Neural cell (in vitro differentiated cells): ENCODE results near the gene LSAMP. TPM values are rescaled to one million over a fixed set of nuclear protein-coding genes. Genes with fewer than 3 reads are reported as not detected.

Source experiments
- H2AFZ ChIP-seq: fragments of 200-600, 300-800 bp; sonication (generic), shearing (Covaris generic); 2 replicates; pipeline ENCODE4 v1.6.0; 2014; ENCODE audit warnings: low read depth, mild to moderate bottlenecking, antibody characterized with exemption, low read length, moderate library complexity
- H3F3A ChIP-seq: fragments of 200-600 bp; shearing (Covaris generic); 2 replicates; pipeline ENCODE4 v1.6.1; 2016; ENCODE audit warnings: mild to moderate bottlenecking, moderate library complexity, mixed read lengths, antibody characterized with exemption, low read length; ENCODE audit not compliant: insufficient read depth, poor library complexity, severe bottlenecking
- H3K27ac ChIP-seq: fragments of 200-600, 300-800 bp; sonication (generic), shearing (Covaris generic); 2 replicates; pipeline ENCODE4 v1.5.1; 2014; ENCODE audit warnings: mild to moderate bottlenecking, low read length, moderate library complexity
- H3K27me3 ChIP-seq: fragments of 300-800, 200-600 bp; sonication (generic), shearing (Covaris generic); 2 replicates; pipeline ENCODE4 v1.6.0; 2014; ENCODE audit warnings: mild to moderate bottlenecking, low read depth, low read length, moderate library complexity; ENCODE audit not compliant: insufficient read depth
- H3K36me3 ChIP-seq: fragments of 300-800, 200-600 bp; sonication (generic), shearing (Covaris generic); 2 replicates; pipeline ENCODE4 v1.5.1; 2014; ENCODE audit warnings: mild to moderate bottlenecking, antibody characterized with exemption, low read length, moderate library complexity; ENCODE audit not compliant: insufficient read depth
- H3K4me2 ChIP-seq: fragments of 300-800, 200-600 bp; sonication (generic), shearing (Covaris generic); 2 replicates; pipeline ENCODE4 v1.6.0; 2014; ENCODE audit warnings: mild to moderate bottlenecking, low read length
- H3K4me3 ChIP-seq: fragments of 300-800, 200-600 bp; sonication (generic), shearing (Covaris generic); 2 replicates; pipeline ENCODE4 v1.5.1; 2014; ENCODE audit warnings: mild to moderate bottlenecking, low read length, moderate library complexity
- H3K79me2 ChIP-seq: fragments of 200-600 bp; shearing (Covaris generic); replicated peaks from 2 replicates; pipeline ENCODE4 v1.6.0; 2014; ENCODE audit warnings: mild to moderate bottlenecking, low read length, moderate library complexity; ENCODE audit not compliant: insufficient read depth
- H3K9ac ChIP-seq: fragments of 300-800, 200-600 bp; sonication (generic), shearing (Covaris generic); 2 replicates; pipeline ENCODE4 v1.6.1; 2016; ENCODE audit warnings: mild to moderate bottlenecking, low read length, mixed read lengths
- H3K9me2 ChIP-seq: fragments of 200-600 bp; shearing (Covaris generic); 2 replicates; pipeline ENCODE4 v1.6.1; 2016; ENCODE audit warnings: mild to moderate bottlenecking, low read length, mixed read lengths; ENCODE audit not compliant: insufficient read depth
- H3K9me3 ChIP-seq: fragments of 200-600, 300-800 bp; sonication (generic), shearing (Covaris generic); 2 replicates; pipeline ENCODE4 v1.6.1; 2016; ENCODE audit warnings: mild to moderate bottlenecking, mixed run types, low read length, moderate library complexity, mixed read lengths
- H4K20me1 ChIP-seq: fragments of 200-600 bp; shearing (Covaris generic); 2 replicates; pipeline ENCODE4 v1.6.1; 2016; ENCODE audit warnings: mild to moderate bottlenecking, mixed run types; ENCODE audit not compliant: insufficient read depth
- CTCF ChIP-seq: fragments of 450-650 bp; IDR thresholded peaks from 2 replicates; pipeline ENCODE4 v1.5.1; 2014; ENCODE audit warnings: antibody characterized with exemption, mild to moderate bottlenecking, moderate library complexity; ENCODE audit not compliant: poor library complexity, severe bottlenecking
- EP300 ChIP-seq: fragments of 450-650 bp; conservative IDR thresholded peaks from 2 replicates; pipeline ENCODE4 v1.6.1; 2014; ENCODE audit warnings: antibody characterized with exemption, mild to moderate bottlenecking, moderate library complexity; ENCODE audit not compliant: poor library complexity, severe bottlenecking
- EZH2 ChIP-seq: fragments of 200-600, 300-800 bp; shearing (Covaris generic), sonication (generic); IDR thresholded peaks from 2 replicates; pipeline ENCODE4 v1.6.1; 2014; ENCODE audit warnings: antibody characterized with exemption, low read length, borderline replicate concordance, mild to moderate bottlenecking; ENCODE audit not compliant: insufficient read depth, poor library complexity, severe bottlenecking
- MXI1 ChIP-seq: fragments of 450-650 bp; conservative IDR thresholded peaks from 2 replicates; pipeline ENCODE4 v1.6.1; 2014; ENCODE audit warnings: antibody characterized with exemption, mild to moderate bottlenecking; ENCODE audit not compliant: poor library complexity, severe bottlenecking
- POLR2AphosphoS5 ChIP-seq: IDR thresholded peaks from 2 replicates; pipeline ENCODE4 v1.6.1; 2012
- RAD21 ChIP-seq: fragments of 450-650 bp; conservative IDR thresholded peaks from 2 replicates; pipeline ENCODE4 v1.6.1; 2014; ENCODE audit warnings: antibody characterized with exemption, mild to moderate bottlenecking, moderate library complexity
- REST ChIP-seq: IDR thresholded peaks from 2 replicates; pipeline ENCODE4 v1.6.1; 2012; ENCODE audit warnings: borderline replicate concordance
- SMC3 ChIP-seq: fragments of 450-650 bp; conservative IDR thresholded peaks from 2 replicates; pipeline ENCODE4 v1.6.1; 2014; ENCODE audit warnings: antibody characterized with exemption, mild to moderate bottlenecking, moderate library complexity; ENCODE audit not compliant: poor library complexity
- TAF1 ChIP-seq: IDR thresholded peaks from 2 replicates; pipeline ENCODE4 v1.6.1; 2012; ENCODE audit warnings: low read depth
- polyA plus RNA-seq: library from polyadenylated mRNA; depleted of rRNA; stranded (reverse); fragments of >200 nt; gene quantifications from 2 replicates; pipeline ENCODE4 v1.2.3, GENCODE V29; 2014

LSAMP gene
- polyA plus RNA-seq, 1 donor from 2014 or later = 93.6 TPM

- H3K4me2 ChIP-seq = no peak overlapping the region
- H4K20me1 ChIP-seq = no peaks in the 10 kb centered on the region
- TF ChIP-seq EZH2 (no peak), EP300 (no peak), SMC3 (no peak), POLR2AphosphoS5 (no peak), TAF1 (no peak), CTCF (no peak), MXI1 (no peak)
- H3K9me2 ChIP-seq = no peaks in the 10 kb centered on the region
- no peaks in the 10 kb centered on the region for H3K9me3 ChIP-seq
- no peak overlapping the region for H2AFZ ChIP-seq
- no peak overlapping the region for H3K4me3 ChIP-seq
- H3K27ac ChIP-seq = no peak overlapping the region
- no peaks in the 10 kb centered on the region for H3K27me3 ChIP-seq
- no peak overlapping the region for H3K9ac ChIP-seq
- H3K79me2 ChIP-seq = no peaks in the 10 kb centered on the region
- H3K36me3 ChIP-seq = no peaks in the 10 kb centered on the region
- H3F3A ChIP-seq = no peaks in the 10 kb centered on the region
Measured at GRCh38 chr3:115927197-115927596, 518.1 kb downstream of the LSAMP start.

GRCh38 chr3:115922681-115923347 is 522.5 kb downstream of the LSAMP start:
- no peak overlapping the region for H3K4me2 ChIP-seq
- TF ChIP-seq EP300 (no peak), RAD21 (peak; percentile 22), POLR2AphosphoS5 (no peak), REST (no peak), CTCF (peak; percentile 39)

More at GRCh38 chr3:115922681-115923347, 522.5 kb downstream of the LSAMP start:
- no peaks in the 10 kb centered on the region for H3K9me3 ChIP-seq
- H3K79me2 ChIP-seq = no peaks in the 10 kb centered on the region
- H4K20me1 ChIP-seq = no peaks in the 10 kb centered on the region
- H3K9me2 ChIP-seq = no peaks in the 10 kb centered on the region
- H2AFZ ChIP-seq = no peak overlapping the region
- H3K9ac ChIP-seq = no peak overlapping the region
- no peak overlapping the region for H3K27ac ChIP-seq
- no peaks in the 10 kb centered on the region for H3F3A ChIP-seq
- no peak overlapping the region for H3K4me3 ChIP-seq
- no peaks in the 10 kb centered on the region for H3K36me3 ChIP-seq
- no peaks in the 10 kb centered on the region for H3K27me3 ChIP-seq
